WI38 (cell line): ENCODE data around the gene TLCD3A.
A peak's percentile ranks its signal among the peaks of the same experiment; 100 is the strongest.

Source experiments
- H3K4me3 ChIP-seq: 2 replicates; pipeline ENCODE4 v1.5.1; 2011; ENCODE audit warnings: low read depth, mild to moderate bottlenecking, control low read depth, low read length
- TF ChIP-seq, protein P1 (sequence below): IDR thresholded peaks from 2 replicates; pipeline ENCODE4 v1.5.1; 2012; ENCODE audit warnings: low read depth, mild to moderate bottlenecking, control low read depth, low read length

TLCD3A gene

GRCh38 chr17:720706-721539 lies 11.5 kb upstream of the TLCD3A start:
- H3K4me3 ChIP-seq, result no peak overlapping the region
- TF ChIP-seq, protein P1, sequence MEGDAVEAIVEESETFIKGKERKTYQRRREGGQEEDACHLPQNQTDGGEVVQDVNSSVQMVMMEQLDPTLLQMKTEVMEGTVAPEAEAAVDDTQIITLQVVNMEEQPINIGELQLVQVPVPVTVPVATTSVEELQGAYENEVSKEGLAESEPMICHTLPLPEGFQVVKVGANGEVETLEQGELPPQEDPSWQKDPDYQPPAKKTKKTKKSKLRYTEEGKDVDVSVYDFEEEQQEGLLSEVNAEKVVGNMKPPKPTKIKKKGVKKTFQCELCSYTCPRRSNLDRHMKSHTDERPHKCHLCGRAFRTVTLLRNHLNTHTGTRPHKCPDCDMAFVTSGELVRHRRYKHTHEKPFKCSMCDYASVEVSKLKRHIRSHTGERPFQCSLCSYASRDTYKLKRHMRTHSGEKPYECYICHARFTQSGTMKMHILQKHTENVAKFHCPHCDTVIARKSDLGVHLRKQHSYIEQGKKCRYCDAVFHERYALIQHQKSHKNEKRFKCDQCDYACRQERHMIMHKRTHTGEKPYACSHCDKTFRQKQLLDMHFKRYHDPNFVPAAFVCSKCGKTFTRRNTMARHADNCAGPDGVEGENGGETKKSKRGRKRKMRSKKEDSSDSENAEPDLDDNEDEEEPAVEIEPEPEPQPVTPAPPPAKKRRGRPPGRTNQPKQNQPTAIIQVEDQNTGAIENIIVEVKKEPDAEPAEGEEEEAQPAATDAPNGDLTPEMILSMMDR, result no peak

- H3K4me3 ChIP-seq, result no peak overlapping the region
- TF ChIP-seq, protein P1, result no peak
Measured at GRCh38 chr17:721540-721937, 10.9 kb upstream of the TLCD3A start.

- no peak overlapping the region for H3K4me3 ChIP-seq
- TF ChIP-seq, protein P1, result no peak
Measured at GRCh38 chr17:725084-725483, 7.3 kb upstream of the TLCD3A start.

GRCh38 chr17:725746-726145 lies 6.7 kb upstream of the TLCD3A start:
- TF ChIP-seq, protein P1, result no peak
- no peak overlapping the region for H3K4me3 ChIP-seq

DNA sequence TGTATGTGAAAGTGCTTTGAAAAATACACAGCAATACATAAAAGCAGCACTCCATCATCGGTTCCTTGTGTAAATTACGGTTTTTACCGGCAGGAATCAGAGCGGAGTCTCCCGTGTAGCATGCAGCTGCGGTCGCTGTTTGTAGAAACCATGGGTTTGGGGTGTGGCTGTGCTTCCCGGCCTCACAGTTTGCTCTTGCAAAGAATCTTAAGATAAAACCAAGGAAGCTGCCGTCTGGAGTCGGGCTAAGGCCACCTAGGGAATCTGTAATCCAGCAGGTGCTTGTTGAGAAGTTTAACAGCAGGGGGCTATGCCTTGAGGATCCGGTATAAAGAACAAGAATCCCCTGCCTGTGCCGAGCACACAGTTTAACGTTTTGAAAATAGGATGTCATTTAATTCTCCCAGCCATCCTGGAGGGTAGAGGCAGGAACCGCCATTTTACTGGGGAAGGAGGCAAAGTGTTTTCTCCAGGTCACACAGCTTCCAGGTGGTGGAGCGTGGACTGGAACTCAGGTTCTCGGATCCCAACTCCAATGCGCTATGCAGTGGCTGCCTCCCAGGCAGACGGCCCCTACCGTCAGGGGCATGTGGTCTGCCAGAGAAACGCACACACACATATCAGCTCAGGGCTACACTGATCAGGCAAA lies 6.0 kb upstream of the TLCD3A start:
- TF ChIP-seq, protein P1, result no peak
- no peak overlapping the region for H3K4me3 ChIP-seq

DNA sequence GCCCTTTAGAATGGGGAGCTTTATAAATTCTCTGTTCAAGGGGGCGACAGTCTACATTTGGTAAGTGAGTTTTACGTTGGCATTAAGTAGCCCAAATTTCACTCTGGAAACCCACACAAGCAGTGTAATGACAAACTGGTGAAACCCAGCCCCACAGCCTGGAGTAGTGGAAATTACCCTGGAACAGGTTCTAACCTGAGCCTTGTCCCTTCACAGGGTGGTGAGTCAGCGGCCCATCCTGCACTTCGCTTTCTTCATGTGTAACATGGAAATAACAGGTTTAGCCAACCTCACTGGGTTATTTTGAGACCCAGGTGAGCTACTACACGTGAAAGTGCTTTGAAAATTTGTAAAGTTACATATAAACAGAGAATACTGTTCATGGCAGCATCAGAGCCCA lies 3.5 kb upstream of the TLCD3A start:
- TF ChIP-seq, protein P1, result no peak
- H3K4me3 ChIP-seq, result no peak overlapping the region

DNA sequence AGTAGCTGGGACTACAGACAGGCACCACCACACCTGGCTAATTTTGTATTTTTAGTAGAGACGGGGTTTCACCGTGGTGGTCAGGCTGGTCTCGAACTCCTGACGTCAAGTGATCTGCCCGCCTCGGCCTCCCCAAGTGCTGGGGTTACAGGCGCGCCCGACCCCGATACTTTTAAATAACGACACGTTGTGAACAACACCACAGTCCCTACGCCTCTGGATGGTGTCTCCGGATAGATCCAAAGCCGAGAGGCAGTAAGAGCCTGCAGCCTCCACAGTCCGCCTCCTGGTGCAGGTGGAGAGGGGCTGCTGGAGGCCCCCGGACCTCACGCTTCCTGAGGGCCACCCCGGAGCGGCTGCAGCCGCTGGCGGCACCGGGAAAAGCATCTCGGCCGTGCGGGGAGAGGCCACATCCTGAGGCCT lies 741 bp upstream of the TLCD3A start:
- TF ChIP-seq, protein P1, result no peak
- H3K4me3 ChIP-seq, result peak overlapping the region; percentile 71
